GM12891 (cell line): ENCODE data around the gene TPST1.

Source experiments
- POLR2A ChIP-seq: IDR thresholded peaks from 2 replicates; pipeline ENCODE4 v1.6.1; 2011; ENCODE audit warnings: low read depth, low read length, control low read depth
- POLR2AphosphoS5 ChIP-seq: IDR thresholded peaks from 2 replicates; pipeline ENCODE4 v1.6.1; 2011; ENCODE audit warnings: low read depth, low read length, control low read depth
- POU2F2 ChIP-seq: IDR thresholded peaks from 2 replicates; pipeline ENCODE4 v1.6.1; 2011; ENCODE audit warnings: low read depth, mild to moderate bottlenecking, control low read depth, low read length, moderate library complexity
- TAF1 ChIP-seq: IDR thresholded peaks from 2 replicates; pipeline ENCODE4 v1.6.1; 2011; ENCODE audit warnings: low read depth, low read length, control low read depth

- TF ChIP-seq POLR2A (no peak), POLR2AphosphoS5 (no peak), TAF1 (no peak), POU2F2 (no peak)
Observed at GRCh38 chr7:66187905-66188304, 17.2 kb upstream of the TPST1 start.
